Right kidney (tissue), 1 donor: ENCODE results near the gene SEC14L5.
"Not testable (repeated sequence)": the region's sequence is repeated elsewhere in the genome, so short reads cannot be mapped to it uniquely, and the experiment has no call there.

Experiments
- DNase-seq: peaks from one replicate; pipeline ENCODE4 v3.0.0-alpha.2; 2016

SEC14L5 gene

DNA sequence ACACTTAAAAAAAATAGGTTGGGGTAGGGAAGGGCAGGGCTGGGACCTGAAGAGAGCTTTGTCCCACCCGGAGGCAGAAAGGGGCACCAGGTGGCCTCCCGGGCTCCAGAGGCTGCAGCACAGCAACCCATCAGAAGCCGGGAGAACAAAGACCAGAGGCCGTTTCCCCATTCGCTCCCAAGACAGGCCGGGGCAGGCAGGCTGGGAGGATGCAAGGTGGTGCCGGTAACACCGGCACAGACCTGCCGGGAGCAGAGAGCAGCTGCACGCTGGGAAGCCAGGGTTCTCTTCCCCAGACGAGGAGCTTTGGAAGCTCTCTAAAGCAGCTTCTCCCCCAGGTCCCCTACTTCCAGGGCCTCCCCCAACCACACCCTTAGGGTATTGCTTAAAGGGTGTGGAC lies 26.7 kb upstream of the SEC14L5 start:
- no peak for DNase-seq

DNA sequence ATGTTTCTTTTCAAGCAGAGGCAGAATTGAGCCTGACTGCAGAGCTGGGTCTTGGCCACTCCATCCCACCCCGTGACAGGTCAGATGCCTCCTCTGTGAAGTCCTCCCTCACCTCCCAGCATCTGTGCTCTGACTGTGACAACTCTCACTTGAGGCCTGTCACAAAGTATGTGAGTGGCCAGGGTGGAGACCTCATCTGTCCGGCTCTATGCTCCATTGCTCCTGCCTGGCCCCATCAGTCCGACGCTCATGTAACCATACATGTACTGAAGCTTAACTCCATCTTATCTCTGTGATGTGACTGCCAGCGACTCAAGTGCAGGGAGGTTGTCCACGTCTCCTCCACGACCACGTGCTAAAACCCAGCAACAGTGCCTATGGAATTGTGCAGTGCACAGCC lies 24.7 kb upstream of the SEC14L5 start:
- no peak for DNase-seq

DNA sequence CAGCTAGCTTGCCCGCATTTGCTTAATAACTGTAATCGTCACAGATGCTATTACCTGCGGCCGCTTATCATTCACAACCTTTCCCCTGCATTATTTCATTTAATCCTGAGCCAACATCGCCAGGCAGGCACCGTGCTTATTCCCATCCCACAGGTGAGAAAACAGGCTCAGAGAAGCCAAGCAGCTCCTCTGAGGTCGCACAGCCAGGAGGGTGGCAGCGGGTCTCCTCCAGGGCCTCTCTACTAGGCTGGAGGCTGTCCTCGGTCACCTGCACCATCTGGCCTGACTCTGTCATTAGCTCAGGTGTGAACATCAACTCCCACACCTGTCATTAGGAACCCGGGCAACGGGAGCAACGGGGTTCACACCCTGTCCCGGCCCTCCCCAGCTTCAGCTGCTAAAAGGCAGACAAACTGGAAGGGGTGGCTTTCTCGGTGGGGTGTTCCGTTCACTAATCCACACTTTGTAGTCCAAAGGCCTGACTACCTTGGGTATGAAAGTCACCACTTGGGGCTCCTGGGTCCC lies 24.2 kb upstream of the SEC14L5 start:
- no peak for DNase-seq

DNA sequence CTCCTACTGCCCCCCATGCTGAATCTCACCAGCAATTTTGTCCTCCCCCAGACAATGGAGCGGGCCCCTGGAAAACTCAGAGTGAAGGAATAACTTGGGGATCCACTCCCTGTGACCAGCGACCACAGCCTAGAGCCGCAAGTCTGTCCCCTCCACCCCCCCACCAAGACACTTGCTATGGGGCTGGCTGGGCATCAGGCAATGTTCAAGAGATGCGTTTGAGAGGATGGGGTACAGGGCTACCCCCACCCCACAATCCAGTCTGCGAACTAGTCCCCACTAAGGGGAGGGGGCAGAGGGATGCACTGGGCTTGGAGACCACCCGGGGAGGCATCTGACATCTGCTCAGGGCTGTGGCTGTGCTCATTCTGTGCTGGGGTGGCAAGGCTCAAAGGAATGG lies 23.5 kb upstream of the SEC14L5 start:
- DNase-seq, result no peak

DNA sequence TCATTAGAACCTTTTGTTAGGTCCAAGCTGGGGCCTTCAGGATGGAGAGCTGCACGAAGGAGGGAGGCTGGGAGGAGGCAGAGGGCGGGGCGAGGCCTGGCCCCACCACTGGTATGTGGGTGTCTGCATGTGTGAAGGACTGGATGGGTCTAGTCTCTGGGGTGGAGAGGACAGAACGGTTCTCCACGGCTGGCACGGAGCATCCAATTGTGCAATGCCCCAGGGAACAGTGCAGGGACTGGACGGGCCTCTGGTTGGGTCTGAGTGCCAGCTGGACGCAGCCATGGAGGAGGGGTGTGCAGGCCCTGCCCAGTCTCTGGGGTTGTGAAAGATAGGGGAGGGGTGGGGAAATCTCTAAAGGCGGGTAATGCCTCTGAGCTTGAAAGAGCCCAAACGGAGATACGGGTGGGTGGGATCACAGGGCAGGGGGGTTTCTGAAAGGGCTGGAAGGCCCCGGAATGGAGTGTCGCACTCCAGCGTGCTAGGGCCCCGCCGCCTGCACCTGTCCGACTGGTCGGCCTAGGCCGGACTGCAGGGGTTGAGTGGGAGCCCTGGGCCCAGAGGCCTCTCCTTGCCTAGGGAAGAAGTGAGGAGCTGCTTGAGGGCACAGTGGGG lies 22.8 kb upstream of the SEC14L5 start:
- no peak for DNase-seq

DNA sequence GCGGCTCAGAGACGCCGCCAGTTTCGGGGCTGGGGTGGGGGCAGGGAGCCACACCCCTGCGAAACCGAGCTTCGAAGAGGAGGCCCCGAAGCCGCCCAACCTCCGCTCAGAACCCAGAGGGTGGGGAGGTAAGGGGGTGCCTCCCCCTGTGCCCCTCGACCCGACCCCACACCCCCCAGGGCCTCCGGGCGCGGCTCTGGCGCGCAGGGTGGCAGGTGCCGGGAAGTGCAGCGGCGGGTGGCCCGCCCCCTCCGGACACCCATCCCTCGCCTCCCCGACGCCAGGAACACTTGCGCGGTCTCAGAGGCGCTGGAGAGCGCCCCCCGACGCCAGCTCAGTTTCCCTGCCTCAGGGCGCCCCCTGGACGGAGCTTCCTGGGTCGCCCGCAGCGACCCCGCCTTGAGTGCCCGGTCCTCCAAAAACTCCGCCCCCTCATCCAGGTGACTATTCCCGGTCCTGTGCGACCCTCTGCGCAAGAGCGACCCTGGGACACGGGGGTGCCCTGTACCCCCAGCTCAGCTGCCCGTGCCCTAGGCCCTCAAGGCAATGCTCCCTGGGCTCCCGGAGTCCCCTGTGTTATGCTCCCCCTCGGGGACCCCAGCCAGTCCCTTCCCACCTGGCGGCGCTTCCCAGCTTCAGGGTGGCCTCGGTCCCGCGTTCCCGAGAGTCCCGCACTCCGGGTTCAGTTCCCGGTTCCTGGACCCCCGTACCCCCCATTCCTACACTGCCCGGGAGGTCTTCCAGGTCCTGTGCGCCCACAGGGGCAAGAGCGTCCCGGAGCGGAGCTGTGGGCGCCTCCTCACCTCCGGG lies 21.7 kb upstream of the SEC14L5 start:
- DNase-seq, result peak; percentile 71

DNA sequence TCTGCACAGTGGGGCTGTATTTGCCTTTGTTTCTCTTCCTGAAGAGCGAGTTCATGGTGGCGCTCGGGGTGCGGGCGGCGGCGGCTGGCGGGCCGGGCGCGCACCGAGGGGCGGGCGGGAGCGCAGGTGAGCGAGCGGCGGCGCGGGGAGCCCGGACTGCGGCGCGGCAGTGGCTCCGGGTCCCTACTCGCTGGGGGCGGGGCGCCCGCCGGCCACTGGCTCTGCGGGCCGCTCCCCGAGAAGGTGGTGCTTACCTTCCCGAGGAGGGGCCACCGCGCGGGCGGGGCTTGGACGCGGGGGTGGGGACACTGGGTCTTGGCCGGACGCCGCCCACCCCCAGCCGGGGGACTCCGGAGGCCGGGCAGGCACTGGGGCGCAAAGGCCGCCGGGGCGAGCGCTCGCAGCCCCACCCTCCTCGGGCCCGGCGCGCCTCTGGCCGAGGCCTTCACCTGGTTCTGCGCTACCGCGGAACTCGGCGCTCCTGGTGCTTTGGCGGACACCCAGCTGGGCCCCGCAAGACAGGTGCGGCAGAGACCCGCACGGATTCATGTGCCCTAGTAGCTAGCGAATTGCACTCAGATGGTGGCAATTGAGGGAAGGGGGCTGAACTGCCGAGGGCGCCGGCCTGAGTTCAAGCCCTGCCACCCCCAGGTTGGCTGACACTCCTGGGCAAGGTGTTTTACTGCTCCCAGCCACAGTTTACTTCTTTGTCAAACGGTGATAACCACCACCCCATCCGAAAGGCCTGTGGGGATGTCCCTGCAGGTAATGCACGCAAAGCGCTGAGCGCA lies 20.9 kb upstream of the SEC14L5 start, which contains the start of gene PPL:
PPL (minus strand) TSS at position 158 of the 791 bp plus-strand sequence; CDS start at position 55, 103 bp downstream.
- peak; percentile 64 for DNase-seq

DNA sequence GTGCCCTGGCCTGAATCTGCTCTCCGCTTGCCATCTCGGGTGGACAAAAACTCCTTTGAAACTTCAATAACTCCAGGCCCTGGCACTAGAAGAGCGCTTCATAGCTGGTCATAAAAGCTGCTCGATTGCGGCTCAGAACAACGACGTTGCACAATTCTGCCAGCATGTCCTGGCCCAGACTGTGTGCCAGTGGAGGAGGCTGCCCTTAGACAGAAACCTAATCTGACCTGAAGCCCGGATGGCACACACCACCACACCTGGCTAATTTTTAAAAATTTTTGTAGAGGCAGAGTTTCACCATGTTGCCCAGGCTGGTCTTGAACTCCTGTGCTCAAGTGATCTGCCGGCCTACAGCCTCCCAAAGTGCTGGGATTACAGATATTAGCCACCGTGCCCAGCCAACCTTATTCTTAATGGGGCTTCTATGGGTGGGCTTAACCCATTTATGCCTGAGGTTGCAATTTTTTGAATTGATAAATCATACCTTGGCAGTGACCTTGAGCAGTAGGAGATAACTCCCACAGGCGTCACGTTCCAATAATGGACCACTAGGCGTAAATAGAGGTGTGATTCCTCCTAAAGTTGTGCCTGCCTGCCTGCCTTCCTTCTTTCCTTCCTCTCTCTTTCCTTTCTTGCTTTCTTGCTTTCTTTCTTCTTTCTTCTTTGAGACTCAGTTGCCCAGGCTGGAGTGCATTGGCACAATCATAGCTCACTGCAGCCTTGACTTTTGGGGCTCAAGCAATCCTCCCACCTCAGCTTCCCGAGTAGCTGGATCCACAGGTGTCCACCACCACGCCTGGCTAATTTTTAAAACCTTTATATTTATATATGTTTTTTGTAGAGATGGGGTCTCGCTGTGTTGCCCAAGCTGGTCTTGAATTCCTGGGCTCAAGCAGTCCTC lies 20.1 kb upstream of the SEC14L5 start:
- DNase-seq, result no peak

DNA sequence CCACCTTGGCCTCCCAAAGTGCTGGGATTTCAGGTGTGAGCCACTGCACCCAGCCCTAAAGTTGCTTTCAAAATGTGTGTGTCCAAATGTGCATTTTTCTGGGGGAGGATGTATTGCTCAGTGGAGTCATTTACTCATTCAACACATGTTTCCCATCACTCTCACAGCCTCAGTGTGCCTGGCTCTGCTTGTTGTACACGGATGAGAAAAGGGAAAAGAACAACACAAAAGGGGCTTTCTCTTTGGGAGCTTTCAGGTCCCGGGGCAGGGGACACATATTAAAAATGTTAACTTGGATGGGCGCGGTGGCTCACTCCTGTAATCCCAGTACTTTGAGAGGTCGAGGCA lies 19.5 kb upstream of the SEC14L5 start:
- no peak for DNase-seq

DNA sequence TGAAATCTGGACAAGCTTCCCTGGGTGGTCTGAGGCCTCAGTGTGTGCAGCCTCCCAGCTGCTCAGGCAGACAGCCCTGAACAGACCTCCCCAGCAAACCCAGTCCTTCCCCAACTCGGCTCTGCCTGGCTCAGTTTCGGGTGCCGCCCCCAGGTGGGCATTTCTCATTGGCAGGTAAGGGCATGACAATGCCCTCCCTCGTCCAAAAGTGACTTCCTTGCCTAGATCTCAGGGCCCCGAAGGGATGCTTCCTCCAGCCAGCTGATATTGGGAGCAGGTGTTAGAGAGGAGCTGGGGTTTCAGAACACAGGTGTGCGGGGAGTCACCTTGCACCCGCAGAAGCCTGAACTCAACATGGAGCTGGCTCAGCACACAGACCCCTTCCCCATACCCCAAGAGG lies 17.4 kb upstream of the SEC14L5 start:
- DNase-seq, result no peak

DNA sequence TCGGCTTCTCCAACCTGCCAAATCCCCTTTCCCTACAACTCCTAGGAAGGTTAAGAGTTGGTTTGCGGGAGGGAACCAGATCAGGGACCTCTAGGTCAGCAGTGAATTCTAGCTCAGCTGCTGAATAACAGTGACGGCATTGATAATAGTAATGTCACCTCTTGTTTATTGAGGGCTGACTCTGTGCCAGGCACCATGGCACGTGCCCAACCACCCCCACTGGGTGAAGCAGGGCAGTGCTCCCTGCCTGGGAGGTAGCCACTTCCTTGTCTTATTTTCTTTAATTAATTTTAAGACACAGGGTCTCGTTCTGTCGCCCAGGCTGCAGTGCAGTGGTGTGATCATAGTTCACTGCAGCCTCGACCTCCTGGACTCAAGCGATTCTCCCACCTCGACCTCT lies 15.6 kb upstream of the SEC14L5 start:
- no peak for DNase-seq

DNA sequence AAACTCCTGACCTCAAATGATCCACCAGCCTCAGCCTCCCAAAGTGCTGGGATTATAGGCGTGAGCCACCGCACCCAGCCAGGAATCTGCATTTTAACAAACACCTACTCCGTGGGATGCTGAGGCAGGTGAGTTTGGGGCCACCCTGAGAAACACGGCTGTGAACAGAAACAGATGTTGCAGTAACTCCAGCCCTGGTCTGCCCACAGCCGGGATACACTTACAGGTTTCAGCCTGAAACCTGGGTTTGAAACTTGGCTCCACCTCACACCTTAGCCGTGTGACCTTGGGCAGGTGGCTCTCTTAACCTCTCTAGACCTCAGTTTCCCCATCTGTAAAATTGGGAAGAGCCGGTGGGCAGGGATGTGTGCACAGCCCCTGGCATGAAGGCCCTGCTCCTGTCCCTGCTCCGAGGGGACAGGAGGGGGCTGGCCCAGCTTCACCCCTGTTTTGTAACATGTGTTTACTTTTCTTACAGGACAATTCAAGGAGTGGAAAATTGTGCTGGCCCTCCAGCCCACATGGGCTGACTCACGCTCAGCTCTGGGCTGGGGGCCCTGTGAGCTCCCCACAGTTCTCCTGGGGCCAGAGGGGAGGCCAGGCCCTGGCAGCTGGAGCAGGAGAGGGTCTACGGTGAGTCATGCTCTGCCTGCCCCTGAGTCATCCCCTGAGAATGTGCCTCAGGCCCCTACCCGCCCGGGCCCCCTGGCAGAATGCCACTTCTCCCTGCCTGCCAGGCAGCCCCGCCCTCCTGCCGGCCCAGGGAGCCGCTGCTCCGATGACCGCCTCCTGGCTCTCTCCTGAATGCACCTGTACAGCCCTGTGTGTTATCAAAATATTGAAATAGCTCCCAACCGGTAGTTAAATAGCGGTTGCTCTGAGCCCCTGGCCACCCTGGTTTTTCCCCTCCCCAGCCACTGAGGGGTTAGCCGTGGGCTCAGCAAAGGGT lies 13.5 kb upstream of the SEC14L5 start:
- peak; percentile 59 for DNase-seq

DNA sequence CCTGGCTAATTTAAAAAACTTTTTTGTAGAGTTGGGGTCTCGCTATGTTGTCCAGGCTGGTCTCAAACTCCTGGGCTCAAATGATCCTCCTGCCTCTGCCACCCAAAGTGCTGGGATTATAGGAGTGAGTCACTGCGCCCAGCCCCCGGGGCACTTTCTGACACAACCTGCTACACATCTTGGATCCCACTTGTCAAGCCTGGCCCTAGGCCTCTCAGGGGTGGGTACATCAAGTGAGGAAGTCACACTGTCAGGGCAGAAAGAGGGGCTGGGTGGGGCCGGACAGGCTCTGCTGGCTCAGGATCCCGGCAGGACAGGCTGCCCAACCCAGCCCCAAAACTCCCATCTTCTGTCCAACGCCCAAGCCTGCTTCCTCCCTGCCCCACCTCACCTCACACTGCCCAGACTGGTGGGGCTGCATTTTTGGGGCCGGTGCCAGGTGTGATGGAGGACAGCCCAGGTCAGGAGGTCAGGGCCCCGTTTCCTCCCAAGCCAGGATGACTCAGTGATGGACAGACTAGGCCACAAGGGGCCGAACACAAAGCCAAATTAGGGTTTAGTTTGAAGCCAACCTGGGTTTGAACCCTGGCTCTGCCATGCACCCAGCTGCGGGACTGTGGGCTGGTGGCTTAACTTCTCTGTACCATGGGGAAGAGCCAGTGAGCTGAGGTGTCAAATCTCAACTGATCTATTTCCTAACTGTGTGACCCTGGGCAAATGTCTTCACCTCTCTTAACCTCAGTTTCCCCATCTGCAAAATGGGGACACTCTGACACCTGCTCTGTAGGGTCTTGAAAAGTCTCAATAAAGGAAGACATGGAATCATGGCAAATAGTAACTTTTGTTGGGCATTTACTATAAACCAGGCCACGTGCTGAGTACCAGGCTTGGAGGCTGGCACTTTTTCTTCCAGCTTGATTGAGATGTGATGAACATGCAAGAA lies 12.3 kb upstream of the SEC14L5 start:
- DNase-seq, result no peak

DNA sequence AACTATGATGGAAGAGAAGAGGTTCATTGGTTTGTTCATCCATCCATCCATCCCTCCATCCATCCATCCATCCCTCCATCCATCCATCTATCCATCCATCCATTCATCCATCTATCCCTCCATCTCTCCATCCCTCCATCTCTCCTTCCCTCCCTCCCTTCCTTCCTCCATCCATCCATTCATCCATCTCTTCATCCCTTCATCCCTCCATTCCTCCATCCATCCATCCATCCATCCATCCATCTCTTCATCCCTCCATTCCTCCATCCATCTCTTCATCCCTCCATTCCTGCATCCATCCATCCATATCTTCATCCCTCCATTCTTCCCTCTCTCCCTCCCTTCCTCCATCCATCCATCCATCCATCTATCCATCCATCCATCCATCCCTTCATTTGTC lies 11.2 kb upstream of the SEC14L5 start:
- DNase-seq, result no peak

DNA sequence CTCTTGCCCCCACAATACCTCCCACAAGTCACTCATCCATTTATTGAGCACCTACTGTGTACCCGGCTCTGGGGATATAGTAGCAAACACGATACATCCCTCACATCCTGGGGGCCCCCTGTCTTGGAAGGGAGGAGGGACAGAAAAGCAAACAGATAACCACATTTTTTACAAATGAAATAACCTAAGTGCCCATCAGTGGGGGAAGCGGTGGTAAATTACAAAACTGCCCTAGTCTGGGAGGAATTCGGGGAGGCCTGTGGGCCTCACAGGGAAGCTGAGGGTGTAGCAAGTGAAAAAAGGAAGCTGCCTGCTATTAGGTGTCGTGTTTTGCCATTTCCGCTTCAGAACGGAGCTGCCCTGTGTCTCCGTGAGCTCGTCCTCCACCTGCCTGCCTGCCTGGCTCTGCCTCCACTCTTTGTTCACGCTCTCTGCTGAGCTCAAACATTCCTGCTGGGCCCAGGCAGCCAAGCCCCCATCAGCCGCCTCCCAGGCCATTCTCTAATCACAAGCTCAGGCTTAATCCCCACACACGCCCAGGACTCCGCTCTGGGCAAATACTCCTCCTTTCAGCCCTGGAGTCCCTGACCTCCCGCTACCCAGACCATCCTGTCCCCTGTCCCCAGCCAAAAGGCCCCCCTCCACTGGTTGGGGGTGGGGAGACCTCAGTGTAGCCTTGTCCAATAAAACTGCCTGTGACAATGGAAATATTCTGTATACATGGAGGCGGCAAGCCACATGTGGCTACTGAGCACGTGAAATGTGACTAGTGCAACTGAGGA lies 10.2 kb upstream of the SEC14L5 start:
- no peak for DNase-seq

DNA sequence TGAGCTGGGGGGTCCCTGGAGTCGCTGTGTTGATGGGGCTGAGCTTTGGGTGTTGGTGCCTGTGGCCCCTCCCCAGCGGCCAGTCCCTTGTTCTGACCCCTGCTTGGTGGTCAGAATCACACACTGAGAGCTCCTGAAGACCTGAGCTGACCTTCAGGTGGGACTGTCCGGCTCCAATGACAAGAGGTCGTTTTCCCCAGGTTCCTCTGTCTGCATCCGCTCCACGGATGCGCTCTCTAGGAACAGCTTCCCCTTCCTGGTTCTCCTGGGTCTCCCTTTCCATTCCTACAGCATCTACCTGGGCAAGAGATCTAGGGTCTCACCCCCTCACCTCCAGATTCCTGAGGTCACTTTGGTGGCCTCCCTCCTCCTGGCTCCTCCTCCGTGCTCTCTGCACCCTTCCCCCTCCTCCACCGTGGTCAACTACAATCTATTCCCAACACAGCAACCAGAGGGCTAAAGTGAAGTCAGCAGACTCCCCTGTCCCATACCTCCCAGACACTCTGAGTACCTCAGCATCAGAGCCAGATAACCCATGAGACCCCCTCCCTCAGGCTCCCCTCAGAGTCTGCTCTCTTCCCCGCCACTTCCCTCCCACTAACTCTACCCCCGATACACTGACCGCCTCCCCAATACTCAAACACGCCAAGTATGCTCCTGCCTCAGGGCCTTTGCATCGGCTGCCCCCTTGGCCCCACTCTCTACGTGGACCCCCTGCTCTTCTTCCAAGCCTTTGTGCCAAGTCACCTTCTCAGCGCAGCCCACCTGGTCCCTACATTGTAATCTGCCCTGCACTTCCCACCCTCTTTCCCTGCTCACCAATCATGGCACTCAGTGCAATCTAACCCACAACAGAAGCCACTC lies 9.0 kb upstream of the SEC14L5 start:
- DNase-seq, result no peak

DNA sequence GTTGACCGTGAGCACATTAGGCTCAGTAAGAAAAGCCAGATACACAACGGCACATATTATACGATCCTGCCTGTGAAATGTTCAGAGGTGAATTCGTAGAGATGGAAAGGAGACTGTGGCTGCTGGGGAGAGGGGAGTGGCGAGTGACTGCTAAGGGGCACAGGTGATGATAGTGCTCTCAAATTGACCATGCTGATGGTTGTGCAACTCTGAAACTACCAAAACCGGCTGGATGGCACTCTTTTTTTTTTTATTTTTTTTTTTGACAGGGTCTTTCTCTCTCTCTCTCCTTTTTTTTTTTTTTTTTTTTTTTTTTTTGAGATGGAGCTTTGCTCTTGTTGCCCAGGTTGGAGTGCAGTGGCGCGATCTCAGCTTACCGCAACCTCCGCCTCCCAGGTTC lies 8.1 kb upstream of the SEC14L5 start:
- DNase-seq, result no peak

DNA sequence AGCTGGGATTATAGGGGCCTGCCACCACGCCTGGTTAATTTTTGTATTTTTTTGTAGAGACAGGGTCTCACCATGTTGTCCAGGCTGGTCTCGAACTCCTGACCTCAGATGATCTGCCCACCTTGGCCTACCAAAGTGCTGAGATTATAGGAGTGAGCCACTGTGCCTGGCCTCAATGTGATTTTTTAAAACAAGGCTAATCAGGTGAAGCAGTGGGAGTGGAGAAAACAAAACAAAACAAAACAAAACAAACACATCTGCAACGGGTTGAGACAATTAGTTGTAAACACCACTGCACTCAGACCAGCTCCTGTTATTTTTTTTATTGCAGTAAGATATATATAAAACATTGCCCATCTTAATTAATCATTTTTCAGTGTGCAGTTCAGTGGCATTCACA lies 6.5 kb upstream of the SEC14L5 start:
- not testable (repeated sequence) for DNase-seq
